GM19023 (cell line): ENCODE measurements around the gene HDAC4.

Source experiments
- ATAC-seq: cut with Tn5 transposase; IDR thresholded peaks from one replicate; pipeline ENCODE4 v1.9.1; 2021; ENCODE audit warnings: mild to moderate bottlenecking, moderate library complexity; ENCODE audit not compliant: unreplicated experiment

HDAC4 gene

DNA sequence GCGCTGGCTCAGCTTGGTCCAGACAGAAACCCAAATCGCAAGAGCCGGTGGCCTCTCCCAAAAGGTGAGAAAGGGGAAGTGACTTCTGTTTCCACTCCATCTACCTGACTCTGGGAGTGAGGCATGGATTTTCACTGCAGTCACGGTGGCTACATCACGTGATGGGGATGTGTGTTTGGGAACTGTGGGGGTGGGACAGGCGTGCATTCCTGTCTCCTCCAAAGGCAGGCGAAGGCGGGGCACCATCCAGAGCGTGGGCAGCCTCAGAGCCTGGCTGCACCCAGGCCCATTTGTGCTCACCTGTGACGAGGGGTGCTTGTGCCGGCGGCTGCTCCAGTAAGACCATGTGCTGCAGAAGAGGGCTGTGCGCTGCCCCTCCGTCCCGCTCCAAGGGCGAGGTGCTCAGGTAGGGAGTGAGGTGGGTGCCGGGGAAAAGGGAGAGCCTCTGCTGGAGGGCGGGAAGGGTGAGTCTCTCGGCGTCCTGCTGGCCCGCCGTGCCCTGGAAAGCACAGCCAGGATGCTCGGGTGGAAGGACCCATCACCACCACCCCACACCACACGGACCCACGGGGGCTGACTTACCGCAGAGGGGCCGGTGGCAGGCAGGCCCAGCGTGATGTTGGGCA, 266.8 kb downstream of the HDAC4 start:
- ATAC-seq: no peak

- no peak for ATAC-seq
Measured at GRCh38 chr2:239132786-239133185, 268.0 kb downstream of the HDAC4 start.

- ATAC-seq: no peak
Measured at GRCh38 chr2:239132156-239132709, 268.6 kb downstream of the HDAC4 start.

DNA sequence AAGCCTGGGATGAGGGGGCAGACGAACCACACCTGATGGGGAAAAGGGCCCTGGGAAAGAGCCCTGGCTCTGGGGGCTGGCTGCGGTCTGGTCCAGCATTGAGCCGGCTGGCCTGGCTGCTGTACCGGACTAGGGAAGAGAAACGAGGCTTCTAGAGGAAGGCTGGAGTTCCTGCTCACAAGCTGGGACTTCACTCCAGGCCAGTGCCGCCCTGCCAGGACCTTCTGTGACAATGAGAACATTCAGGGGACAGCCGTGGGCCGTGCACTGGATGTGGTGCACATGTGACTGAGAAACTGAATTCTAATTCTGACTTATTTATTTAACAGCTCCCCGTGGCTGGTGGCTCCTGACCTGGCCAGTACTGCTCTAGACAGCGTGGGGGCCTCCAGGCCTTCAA, 269.3 kb downstream of the HDAC4 start:
- no peak for ATAC-seq

DNA sequence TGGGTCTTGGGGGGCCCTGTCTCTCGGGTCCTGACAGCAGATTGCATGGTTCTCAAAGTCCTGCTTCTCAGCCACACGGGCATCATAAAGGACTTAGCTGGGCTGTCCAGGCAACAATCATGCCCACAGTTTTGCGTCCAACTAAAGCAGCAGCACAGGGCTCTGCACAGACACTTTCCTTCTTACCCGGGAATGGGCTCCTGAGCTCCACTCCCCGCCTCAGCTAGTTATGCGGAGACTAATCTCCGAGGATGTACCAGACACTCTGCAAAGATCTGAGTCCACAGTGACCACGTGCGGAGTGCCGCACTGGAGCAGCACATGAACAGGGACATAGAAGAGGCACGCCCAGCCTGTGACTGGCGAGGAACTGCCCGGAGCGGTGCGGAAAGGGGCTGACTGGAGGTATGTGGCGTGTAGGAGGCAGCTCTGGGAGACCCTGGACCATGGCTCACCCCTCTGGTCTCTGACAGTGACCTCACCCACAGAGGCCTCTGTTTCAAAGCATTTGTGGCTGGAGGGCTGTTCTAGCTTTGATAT, 270.0 kb downstream of the HDAC4 start:
- no peak for ATAC-seq

DNA sequence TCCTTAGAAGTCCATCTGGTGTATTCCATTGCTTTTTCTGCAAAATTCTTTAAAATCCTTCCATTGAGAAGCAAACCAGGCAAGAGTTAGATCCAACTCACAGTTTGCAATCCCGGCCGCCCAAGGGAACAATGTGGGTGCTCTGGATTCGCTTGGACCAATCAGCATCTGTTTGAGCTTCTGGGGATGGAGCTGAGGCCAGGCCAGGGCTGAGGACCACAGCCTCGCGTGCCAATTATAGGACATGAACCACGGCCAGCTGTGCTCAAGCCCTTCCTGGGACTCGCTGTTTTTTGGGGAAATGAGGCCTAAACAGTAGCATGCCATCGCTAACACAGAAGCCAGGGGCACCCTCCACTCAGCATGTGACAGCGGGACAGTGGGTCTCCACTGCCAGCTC, 270.8 kb downstream of the HDAC4 start:
- no peak for ATAC-seq

DNA sequence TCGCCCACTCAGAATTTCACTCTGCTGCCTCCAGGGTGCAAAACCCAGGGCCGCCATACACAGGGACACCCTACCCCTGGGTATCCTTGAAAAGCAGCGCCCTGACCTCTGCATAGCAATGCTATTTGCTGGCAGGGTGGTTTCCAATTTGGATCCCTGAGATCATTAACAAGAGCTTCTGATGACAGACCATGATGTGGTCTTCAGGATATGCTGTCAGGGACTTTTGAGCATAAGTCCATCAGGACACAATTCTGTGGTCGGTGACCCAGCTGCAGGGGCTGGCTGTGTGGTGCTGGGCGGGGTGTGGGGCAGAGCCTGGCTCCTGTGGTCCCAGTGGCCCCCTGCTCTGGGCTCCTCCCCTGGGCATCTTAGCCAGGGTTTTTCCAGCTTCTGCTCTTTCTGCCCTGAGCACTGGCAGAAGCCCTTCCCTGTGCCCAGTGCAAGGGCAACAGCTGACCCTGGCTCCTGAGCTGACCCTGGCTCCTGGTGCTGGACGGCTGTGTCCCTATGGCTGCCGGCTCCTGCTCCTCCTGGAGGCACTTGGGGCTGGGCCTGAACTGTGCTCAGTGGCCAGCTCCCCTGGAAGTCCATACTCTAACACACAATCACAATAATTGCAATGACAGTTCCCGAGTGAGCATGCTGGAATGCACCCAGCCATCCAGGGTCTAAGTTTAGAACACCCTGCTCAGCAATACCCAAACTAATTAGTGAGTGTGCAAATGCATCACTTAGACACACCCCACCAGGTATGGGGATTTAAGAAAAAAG, 271.5 kb downstream of the HDAC4 start:
- ATAC-seq: no peak

- ATAC-seq: no peak
Measured at GRCh38 chr2:239128706-239129105, 272.1 kb downstream of the HDAC4 start.

DNA sequence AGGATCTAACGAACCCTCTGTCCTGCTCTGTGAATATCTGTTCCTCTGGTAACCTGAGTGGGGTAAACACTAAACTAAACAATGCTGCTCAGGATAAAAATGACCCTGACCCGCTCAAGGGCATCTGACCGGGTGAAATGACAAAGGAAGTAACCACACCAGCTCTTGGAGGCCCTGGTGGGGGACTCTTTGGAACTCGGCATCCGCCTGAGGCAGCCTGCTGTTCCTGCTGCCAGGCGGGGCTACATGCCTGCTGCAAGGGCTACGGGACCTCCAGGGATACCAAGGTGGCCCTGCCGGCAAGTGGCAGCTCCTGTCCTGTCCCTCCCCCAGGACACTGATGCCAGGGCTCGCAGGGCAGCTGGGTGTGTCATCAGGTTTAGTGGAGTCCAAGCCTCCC, 273.3 kb downstream of the HDAC4 start:
- no peak for ATAC-seq

GRCh38 chr2:239125726-239126675, 274.8 kb downstream of the HDAC4 start:
- no peak for ATAC-seq

DNA sequence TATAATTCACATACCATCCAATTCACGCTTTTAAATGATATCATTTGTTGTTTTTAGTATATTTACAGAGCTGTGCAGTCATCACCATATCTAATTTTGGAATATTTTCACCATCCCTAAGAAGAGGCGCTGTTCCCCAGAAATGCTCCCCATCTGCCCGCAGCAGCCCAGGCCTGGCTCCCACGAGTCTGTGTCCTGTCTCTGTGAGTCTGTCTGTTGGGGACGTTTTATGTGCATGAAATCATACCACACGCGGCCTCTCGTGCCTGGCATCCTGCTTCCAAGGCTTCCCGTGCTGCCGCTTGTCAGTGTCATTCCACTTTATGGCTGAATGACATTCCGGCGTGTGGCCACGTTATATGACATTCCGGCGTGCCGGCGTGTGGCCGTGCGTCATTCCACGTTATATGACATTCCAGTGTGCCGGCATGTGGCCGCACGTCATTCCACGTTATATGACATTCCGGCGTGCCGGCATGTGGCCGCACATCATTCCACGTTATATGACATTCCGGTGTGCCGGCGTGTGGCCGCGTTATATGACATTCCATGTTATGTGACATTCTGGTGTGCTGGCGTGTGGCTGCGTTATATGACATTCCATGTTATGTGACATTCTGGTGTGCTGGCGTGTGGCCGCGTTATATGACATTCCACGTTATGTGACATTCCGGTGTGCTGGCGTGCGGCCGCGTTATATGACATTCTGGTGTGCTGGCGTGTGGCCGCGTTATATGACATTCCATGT, 276.5 kb downstream of the HDAC4 start:
- no peak for ATAC-seq

DNA sequence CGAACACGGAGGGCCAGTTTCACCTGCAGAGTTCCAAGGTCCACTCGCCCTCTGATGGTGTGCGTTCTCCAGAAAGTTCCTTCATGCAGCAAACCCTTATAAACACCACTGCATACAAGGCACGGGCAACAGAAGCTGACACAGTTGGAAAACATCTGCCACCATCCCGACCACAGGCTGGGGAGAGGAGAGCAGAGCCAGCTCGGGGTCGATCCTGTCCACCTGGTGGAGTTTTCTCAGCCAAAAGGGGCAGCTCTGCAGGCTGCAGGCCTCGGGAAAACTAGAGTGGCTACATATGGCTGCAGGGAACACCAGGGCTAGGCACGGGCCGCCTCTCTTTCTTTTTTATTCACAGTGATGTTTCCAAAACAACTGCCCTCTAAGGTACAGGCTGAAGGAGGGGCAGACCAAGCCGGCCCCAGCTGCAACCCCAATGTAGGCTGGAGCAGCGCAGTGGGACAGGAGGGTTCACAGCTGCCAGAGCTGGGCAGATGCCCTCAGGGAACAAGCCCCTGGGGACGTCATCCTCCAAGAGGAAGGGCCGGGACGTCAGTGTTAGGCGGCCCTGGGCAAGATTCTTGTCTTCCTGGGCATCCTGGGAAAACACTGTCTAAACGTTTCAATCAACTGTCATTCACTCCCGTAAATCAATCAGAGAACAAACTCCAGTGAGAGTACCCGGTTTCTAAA, 278.3 kb downstream of the HDAC4 start:
- no peak for ATAC-seq

GRCh38 chr2:239121600-239122012, 279.2 kb downstream of the HDAC4 start:
- ATAC-seq: no peak

GRCh38 chr2:239120664-239121063, 280.2 kb downstream of the HDAC4 start:
- ATAC-seq: no peak

- no peak for ATAC-seq
Measured at GRCh38 chr2:239119346-239120126, 281.3 kb downstream of the HDAC4 start.

GRCh38 chr2:239118675-239119211, 282.1 kb downstream of the HDAC4 start:
- no peak for ATAC-seq

DNA sequence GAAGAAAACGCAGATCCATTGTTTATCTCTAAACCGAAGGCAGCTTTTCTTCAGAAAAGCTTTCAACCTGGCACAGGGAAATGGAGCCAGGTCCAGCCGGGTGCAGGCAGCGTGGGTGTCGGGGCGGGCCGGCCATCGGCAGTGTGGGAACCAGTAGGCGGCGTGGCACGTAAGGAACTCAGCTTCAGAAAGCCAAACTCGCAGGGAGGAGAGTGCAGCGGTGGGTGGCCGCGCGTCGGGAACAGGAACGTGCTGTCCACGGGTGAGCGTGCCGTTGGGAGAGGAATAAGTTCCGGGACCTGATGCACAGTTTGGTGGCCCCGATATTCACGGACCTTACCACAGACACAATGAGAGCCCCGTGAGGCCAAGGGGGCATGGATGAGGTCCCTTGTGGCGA, 282.6 kb downstream of the HDAC4 start:
- no peak for ATAC-seq

GRCh38 chr2:239117831-239118230, 283.0 kb downstream of the HDAC4 start:
- ATAC-seq: no peak
